Progenitor cell of endocrine pancreas (in vitro differentiated cells): ENCODE measurements around the gene KCNQ5. TPM values are rescaled to one million over a fixed set of nuclear protein-coding genes. Genes with fewer than 3 reads are reported as not detected.

ENCODE experiments used
- DNase-seq: peaks from one replicate; pipeline ENCODE4 v3.0.0; 2021; ENCODE audit warnings: low spot score; ENCODE audit not compliant: unreplicated experiment
- H3K27ac Mint-ChIP-seq: 2 replicates; pipeline ENCODE4 v1.8.0; 2021; ENCODE audit warnings: mild to moderate bottlenecking, moderate library complexity, mixed read lengths
- H3K27me3 Mint-ChIP-seq: 2 replicates; pipeline ENCODE4 v1.8.0; 2021; ENCODE audit warnings: mixed read lengths
- H3K36me3 Mint-ChIP-seq: 2 replicates; pipeline ENCODE4 v1.8.0; 2022; ENCODE audit warnings: mixed read lengths; ENCODE audit not compliant: insufficient read depth
- H3K4me1 Mint-ChIP-seq: 2 replicates; pipeline ENCODE4 v1.8.0; 2021; ENCODE audit warnings: low read depth, mixed read lengths
- H3K4me3 Mint-ChIP-seq: 2 replicates; pipeline ENCODE4 v1.8.0; 2021; ENCODE audit warnings: low read depth, mild to moderate bottlenecking, moderate library complexity, mixed read lengths
- H3K9me3 Mint-ChIP-seq: 2 replicates; pipeline ENCODE4 v1.8.0; 2021; ENCODE audit warnings: low read depth, mixed read lengths
- CTCF ChIP-seq: fragments of 200-600 bp; sonication (generic); IDR thresholded peaks from one replicate; pipeline ENCODE4 v1.5.0; 2021; ENCODE audit warnings: antibody characterized with exemption, mild to moderate bottlenecking; ENCODE audit not compliant: unreplicated experiment
- total RNA-seq: library from RNA; stranded (reverse); gene quantifications from 2 replicates; pipeline ENCODE4 v1.2.1, GENCODE V29; 2021

The KCNQ5 gene
- total RNA-seq, 1 donor from 2014 or later, result 1.0 TPM

- TF ChIP-seq CTCF, result no peak
- H3K36me3 Mint-ChIP-seq, result no peaks in the 10 kb centered on the region
- no peak overlapping the region for H3K4me3 Mint-ChIP-seq
- no peaks in the 10 kb centered on the region for H3K27me3 Mint-ChIP-seq
- no peak for DNase-seq
- H3K9me3 Mint-ChIP-seq, result no peaks in the 10 kb centered on the region
- no peaks in the 10 kb centered on the region for H3K4me1 Mint-ChIP-seq
- H3K27ac Mint-ChIP-seq, result no peak overlapping the region
Observed at GRCh38 chr6:72869621-72870020, 247.8 kb downstream of the KCNQ5 start.

- peaks cover 4% of the 10 kb centered on the region for H3K9me3 Mint-ChIP-seq
- TF ChIP-seq CTCF, result no peak
- H3K4me1 Mint-ChIP-seq, result no peaks in the 10 kb centered on the region
- H3K36me3 Mint-ChIP-seq, result no peaks in the 10 kb centered on the region
- no peaks in the 10 kb centered on the region for H3K27me3 Mint-ChIP-seq
- H3K27ac Mint-ChIP-seq, result no peak overlapping the region
- no peak overlapping the region for H3K4me3 Mint-ChIP-seq
- no peak for DNase-seq
Observed at GRCh38 chr6:72873433-72873832, 251.6 kb downstream of the KCNQ5 start.

GRCh38 chr6:72876256-72876655 lies 254.4 kb downstream of the KCNQ5 start:
- H3K36me3 Mint-ChIP-seq, result no peaks in the 10 kb centered on the region
- no peaks in the 10 kb centered on the region for H3K4me1 Mint-ChIP-seq
- DNase-seq, result no peak
- peaks cover 9% of the 10 kb centered on the region for H3K9me3 Mint-ChIP-seq
- TF ChIP-seq CTCF, result no peak
- H3K27me3 Mint-ChIP-seq, result no peaks in the 10 kb centered on the region
- no peak overlapping the region for H3K4me3 Mint-ChIP-seq
- no peak overlapping the region for H3K27ac Mint-ChIP-seq

- Mint-ChIP-seq H3K9me3 (peaks cover 12% of the 10 kb centered on the region), H3K4me1 (no peaks in the 10 kb centered on the region), H3K4me3 (no peak overlapping the region), H3K36me3 (no peaks in the 10 kb centered on the region), H3K27ac (no peak overlapping the region), H3K27me3 (no peaks in the 10 kb centered on the region)
- DNase-seq, result no peak
- TF ChIP-seq CTCF, result no peak
Observed at GRCh38 chr6:72886170-72886569, 264.3 kb downstream of the KCNQ5 start.

- DNase-seq, result no peak
- no peak for TF ChIP-seq CTCF
- peaks cover 12% of the 10 kb centered on the region for H3K9me3 Mint-ChIP-seq
- H3K36me3 Mint-ChIP-seq, result no peaks in the 10 kb centered on the region
- H3K27ac Mint-ChIP-seq, result no peak overlapping the region
- H3K4me1 Mint-ChIP-seq, result no peaks in the 10 kb centered on the region
- H3K4me3 Mint-ChIP-seq, result no peak overlapping the region
- H3K27me3 Mint-ChIP-seq, result no peaks in the 10 kb centered on the region
Observed at GRCh38 chr6:72890233-72890632, 268.4 kb downstream of the KCNQ5 start.
